Measurements from ENCODE around the gene LSAMP. TPM values are rescaled to one million over a fixed set of nuclear protein-coding genes. Genes with fewer than 3 reads are reported as not detected.

LSAMP gene
- 23.7 TPM for polyA plus RNA-seq (2013, experiment 1 of 4)
- 26.3 TPM for polyA plus RNA-seq (2013, experiment 2 of 4)
- polyA plus RNA-seq (2013, experiment 3 of 4) = 27.3 TPM
- 30.3 TPM for polyA plus RNA-seq (2013, experiment 4 of 4)

- H3K4me3 ChIP-seq (ENCODE audit: insufficient read depth, low read depth, low read length) = peak within 1 kb of the TSS; percentile 71
- H3K27ac ChIP-seq (ENCODE audit: insufficient read depth, low read depth, low read length, poor library complexity, severe bottlenecking) = peak within 1 kb of the TSS; percentile 86
- H3K27me3 ChIP-seq (ENCODE audit: control insufficient read depth, insufficient read depth, low read length, poor library complexity, severe bottlenecking) = no peaks in the 10 kb centered on the region
- H3K36me3 ChIP-seq (ENCODE audit: control insufficient read depth, insufficient read depth, low read length) = no peaks in the 10 kb centered on the region
- peaks cover 27% of the 10 kb centered on the region for H3K4me1 ChIP-seq (ENCODE audit: control insufficient read depth, insufficient read depth, low read length)
- 0% methylated on average over 15 of the region's 15 CpGs for WGBS, 2 experiments
- no peaks in the 10 kb centered on the region for H3K9me3 ChIP-seq (ENCODE audit: control insufficient read depth, low read length)
Measured at GRCh38 chr3:116445311-116445841, at the start of gene LSAMP. Gene LSAMP (minus strand): TSS chr3:116445487.

GRCh38 chr3:116492379-116492778, 47.1 kb upstream of the LSAMP start:
- Histone ChIP-seq H3K27ac (ENCODE audit: insufficient read depth, low read depth, low read length, poor library complexity, severe bottlenecking) (no peak overlapping the region), H3K4me3 (ENCODE audit: insufficient read depth, low read depth, low read length) (no peak overlapping the region), H3K4me1 (ENCODE audit: control insufficient read depth, insufficient read depth, low read length) (no peaks in the 10 kb centered on the region), H3K27me3 (ENCODE audit: control insufficient read depth, insufficient read depth, low read length, poor library complexity, severe bottlenecking) (no peaks in the 10 kb centered on the region), H3K36me3 (ENCODE audit: control insufficient read depth, insufficient read depth, low read length) (no peaks in the 10 kb centered on the region), H3K9me3 (ENCODE audit: control insufficient read depth, low read length) (no peaks in the 10 kb centered on the region)
- WGBS, 2 experiments = 71 to 81% methylated on average over 2 of the region's 2 CpGs

GRCh38 chr3:116483135-116483534, 37.8 kb upstream of the LSAMP start:
- Histone ChIP-seq H3K9me3 (ENCODE audit: control insufficient read depth, low read length) (peaks cover 3% of the 10 kb centered on the region), H3K27me3 (ENCODE audit: control insufficient read depth, insufficient read depth, low read length, poor library complexity, severe bottlenecking) (no peaks in the 10 kb centered on the region), H3K36me3 (ENCODE audit: control insufficient read depth, insufficient read depth, low read length) (peaks cover 3% of the 10 kb centered on the region), H3K27ac (ENCODE audit: insufficient read depth, low read depth, low read length, poor library complexity, severe bottlenecking) (no peak overlapping the region), H3K4me3 (ENCODE audit: insufficient read depth, low read depth, low read length) (no peak overlapping the region), H3K4me1 (ENCODE audit: control insufficient read depth, insufficient read depth, low read length) (no peaks in the 10 kb centered on the region)
- WGBS, 2 experiments = 93 to 94% methylated on average over 2 to 4 of the region's 4 CpGs

GRCh38 chr3:116476691-116477090, 31.4 kb upstream of the LSAMP start:
- Histone ChIP-seq H3K4me1 (ENCODE audit: control insufficient read depth, insufficient read depth, low read length) (peaks cover 5% of the 10 kb centered on the region), H3K27ac (ENCODE audit: insufficient read depth, low read depth, low read length, poor library complexity, severe bottlenecking) (no peak overlapping the region), H3K36me3 (ENCODE audit: control insufficient read depth, insufficient read depth, low read length) (peaks cover 3% of the 10 kb centered on the region), H3K27me3 (ENCODE audit: control insufficient read depth, insufficient read depth, low read length, poor library complexity, severe bottlenecking) (no peaks in the 10 kb centered on the region), H3K9me3 (ENCODE audit: control insufficient read depth, low read length) (peaks cover 3% of the 10 kb centered on the region), H3K4me3 (ENCODE audit: insufficient read depth, low read depth, low read length) (no peak overlapping the region)

GRCh38 chr3:116474801-116475200, 29.5 kb upstream of the LSAMP start:
- Histone ChIP-seq H3K27me3 (ENCODE audit: control insufficient read depth, insufficient read depth, low read length, poor library complexity, severe bottlenecking) (no peaks in the 10 kb centered on the region), H3K4me3 (ENCODE audit: insufficient read depth, low read depth, low read length) (no peak overlapping the region), H3K9me3 (ENCODE audit: control insufficient read depth, low read length) (peaks cover 3% of the 10 kb centered on the region), H3K27ac (ENCODE audit: insufficient read depth, low read depth, low read length, poor library complexity, severe bottlenecking) (no peak overlapping the region), H3K36me3 (ENCODE audit: control insufficient read depth, insufficient read depth, low read length) (peaks cover 3% of the 10 kb centered on the region), H3K4me1 (ENCODE audit: control insufficient read depth, insufficient read depth, low read length) (peaks cover 5% of the 10 kb centered on the region)

- no peak overlapping the region for H3K27ac ChIP-seq (ENCODE audit: insufficient read depth, low read depth, low read length, poor library complexity, severe bottlenecking)
- peaks cover 5% of the 10 kb centered on the region for H3K4me1 ChIP-seq (ENCODE audit: control insufficient read depth, insufficient read depth, low read length)
- WGBS, 2 experiments = 81 to 85% methylated on average over 2 of the region's 2 CpGs
- peaks cover 3% of the 10 kb centered on the region for H3K36me3 ChIP-seq (ENCODE audit: control insufficient read depth, insufficient read depth, low read length)
- no peak overlapping the region for H3K4me3 ChIP-seq (ENCODE audit: insufficient read depth, low read depth, low read length)
- peaks cover 3% of the 10 kb centered on the region for H3K9me3 ChIP-seq (ENCODE audit: control insufficient read depth, low read length)
- H3K27me3 ChIP-seq (ENCODE audit: control insufficient read depth, insufficient read depth, low read length, poor library complexity, severe bottlenecking) = no peaks in the 10 kb centered on the region
Measured at GRCh38 chr3:116474032-116474780, 28.9 kb upstream of the LSAMP start.

GRCh38 chr3:116473602-116474001, 28.3 kb upstream of the LSAMP start:
- Histone ChIP-seq H3K36me3 (ENCODE audit: control insufficient read depth, insufficient read depth, low read length) (no peaks in the 10 kb centered on the region), H3K27me3 (ENCODE audit: control insufficient read depth, insufficient read depth, low read length, poor library complexity, severe bottlenecking) (no peaks in the 10 kb centered on the region), H3K27ac (ENCODE audit: insufficient read depth, low read depth, low read length, poor library complexity, severe bottlenecking) (no peak overlapping the region), H3K4me1 (ENCODE audit: control insufficient read depth, insufficient read depth, low read length) (peaks cover 5% of the 10 kb centered on the region), H3K4me3 (ENCODE audit: insufficient read depth, low read depth, low read length) (no peak overlapping the region), H3K9me3 (ENCODE audit: control insufficient read depth, low read length) (peaks cover 2% of the 10 kb centered on the region)

GRCh38 chr3:116470605-116471197, 25.4 kb upstream of the LSAMP start:
- H3K9me3 ChIP-seq (ENCODE audit: control insufficient read depth, low read length) = no peaks in the 10 kb centered on the region
- no peak overlapping the region for H3K27ac ChIP-seq (ENCODE audit: insufficient read depth, low read depth, low read length, poor library complexity, severe bottlenecking)
- H3K4me3 ChIP-seq (ENCODE audit: insufficient read depth, low read depth, low read length) = no peak overlapping the region
- 91% methylated on average over 3 of the region's 4 CpGs for WGBS, 2 experiments
- peaks cover 5% of the 10 kb centered on the region for H3K4me1 ChIP-seq (ENCODE audit: control insufficient read depth, insufficient read depth, low read length)
- H3K27me3 ChIP-seq (ENCODE audit: control insufficient read depth, insufficient read depth, low read length, poor library complexity, severe bottlenecking) = no peaks in the 10 kb centered on the region
- H3K36me3 ChIP-seq (ENCODE audit: control insufficient read depth, insufficient read depth, low read length) = no peaks in the 10 kb centered on the region

GRCh38 chr3:116469546-116469945, 24.3 kb upstream of the LSAMP start:
- H3K27ac ChIP-seq (ENCODE audit: insufficient read depth, low read depth, low read length, poor library complexity, severe bottlenecking) = no peak overlapping the region
- H3K4me3 ChIP-seq (ENCODE audit: insufficient read depth, low read depth, low read length) = no peak overlapping the region
- H3K9me3 ChIP-seq (ENCODE audit: control insufficient read depth, low read length) = no peaks in the 10 kb centered on the region
- no peaks in the 10 kb centered on the region for H3K36me3 ChIP-seq (ENCODE audit: control insufficient read depth, insufficient read depth, low read length)
- peaks cover 5% of the 10 kb centered on the region for H3K4me1 ChIP-seq (ENCODE audit: control insufficient read depth, insufficient read depth, low read length)
- no peaks in the 10 kb centered on the region for H3K27me3 ChIP-seq (ENCODE audit: control insufficient read depth, insufficient read depth, low read length, poor library complexity, severe bottlenecking)
- WGBS, 2 experiments = 92 to 96% methylated on average over 3 of the region's 3 CpGs

GRCh38 chr3:116464276-116464798, 19.1 kb upstream of the LSAMP start:
- no peak overlapping the region for H3K4me3 ChIP-seq (ENCODE audit: insufficient read depth, low read depth, low read length)
- no peaks in the 10 kb centered on the region for H3K27me3 ChIP-seq (ENCODE audit: control insufficient read depth, insufficient read depth, low read length, poor library complexity, severe bottlenecking)
- no peaks in the 10 kb centered on the region for H3K9me3 ChIP-seq (ENCODE audit: control insufficient read depth, low read length)
- no peaks in the 10 kb centered on the region for H3K4me1 ChIP-seq (ENCODE audit: control insufficient read depth, insufficient read depth, low read length)
- 100% methylated on average over 1 of the region's 1 CpG; no CpG with 5 or more reads in 1 of the 2 experiments for WGBS, 2 experiments
- no peaks in the 10 kb centered on the region for H3K36me3 ChIP-seq (ENCODE audit: control insufficient read depth, insufficient read depth, low read length)
- no peak overlapping the region for H3K27ac ChIP-seq (ENCODE audit: insufficient read depth, low read depth, low read length, poor library complexity, severe bottlenecking)
